Tongue (tissue), 2 donors: ENCODE data around the gene GLRA3. TPM values are rescaled to one million over a fixed set of nuclear protein-coding genes. Genes with fewer than 3 reads are reported as not detected.
"Not testable (repeated sequence)": the region's sequence is repeated elsewhere in the genome, so short reads cannot be mapped to it uniquely, and the experiment has no call there.

Experiments
- DNase-seq: peaks from one replicate; pipeline ENCODE4 v3.0.0-alpha.2; 2015
- total RNA-seq: library from RNA; depleted of rRNA; stranded (reverse); fragments of >200 nt; gene quantifications from one replicate; pipeline ENCODE4 v1.2.3, GENCODE V29; 2014

Gene GLRA3
- total RNA-seq, 1 donor from 2014 or later: not detected

GRCh38 chr4:174650711-174651355, 178.2 kb downstream of the GLRA3 start:
- DNase-seq: no peak

DNA sequence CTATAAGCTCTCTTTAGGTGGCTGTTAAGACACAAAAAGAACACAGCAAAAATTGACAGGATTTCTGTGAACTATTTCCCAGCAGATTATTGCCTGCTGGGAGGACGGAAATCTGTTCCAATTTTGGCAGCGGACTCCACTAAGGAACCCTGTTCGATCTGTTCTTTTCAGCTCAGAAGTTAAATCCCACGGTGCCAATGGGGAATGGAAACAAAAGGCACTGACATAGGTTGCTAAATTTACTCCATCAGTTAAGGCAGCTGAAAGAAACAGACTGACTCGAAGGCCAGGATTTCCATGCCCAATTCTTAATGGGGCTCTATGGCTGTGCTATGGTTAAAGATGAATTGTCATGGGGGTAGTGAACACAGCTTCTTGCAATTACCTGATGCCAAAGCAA, 180.2 kb downstream of the GLRA3 start:
- no peak for DNase-seq

- no peak for DNase-seq
Observed at GRCh38 chr4:174646326-174646725, 182.7 kb downstream of the GLRA3 start.

GRCh38 chr4:174640146-174640545, 188.9 kb downstream of the GLRA3 start:
- DNase-seq: no peak

DNA sequence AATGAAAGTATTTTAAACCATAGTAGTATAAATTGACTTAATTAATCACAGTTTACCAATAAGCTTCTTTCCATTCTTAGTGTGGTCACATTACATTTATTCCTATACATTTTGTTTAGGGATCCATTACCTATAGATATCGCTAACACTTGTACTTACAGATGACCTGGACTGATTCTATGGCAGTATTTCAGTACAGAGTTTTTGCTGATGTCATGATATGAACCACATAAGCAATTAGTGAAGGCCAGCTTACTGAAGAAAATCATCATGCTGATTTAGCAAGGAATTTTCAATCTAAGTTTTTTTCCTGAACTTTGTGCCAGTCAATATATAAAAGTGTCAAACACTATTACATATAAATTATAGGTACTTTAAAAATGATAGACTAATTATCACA, 193.3 kb downstream of the GLRA3 start:
- no peak for DNase-seq

- DNase-seq: no peak
Observed at GRCh38 chr4:174633399-174633798, 195.6 kb downstream of the GLRA3 start.

- DNase-seq: peak; percentile 57
Observed at GRCh38 chr4:174631901-174632758, 196.9 kb downstream of the GLRA3 start.

GRCh38 chr4:174629907-174630450, 199.1 kb downstream of the GLRA3 start:
- DNase-seq: not testable (repeated sequence)

GRCh38 chr4:174629265-174629664, 199.8 kb downstream of the GLRA3 start:
- DNase-seq: no peak

- DNase-seq: peak; percentile 47
Observed at GRCh38 chr4:174628191-174628590, 200.9 kb downstream of the GLRA3 start.

GRCh38 chr4:174627473-174627872, 201.6 kb downstream of the GLRA3 start:
- no peak for DNase-seq

DNA sequence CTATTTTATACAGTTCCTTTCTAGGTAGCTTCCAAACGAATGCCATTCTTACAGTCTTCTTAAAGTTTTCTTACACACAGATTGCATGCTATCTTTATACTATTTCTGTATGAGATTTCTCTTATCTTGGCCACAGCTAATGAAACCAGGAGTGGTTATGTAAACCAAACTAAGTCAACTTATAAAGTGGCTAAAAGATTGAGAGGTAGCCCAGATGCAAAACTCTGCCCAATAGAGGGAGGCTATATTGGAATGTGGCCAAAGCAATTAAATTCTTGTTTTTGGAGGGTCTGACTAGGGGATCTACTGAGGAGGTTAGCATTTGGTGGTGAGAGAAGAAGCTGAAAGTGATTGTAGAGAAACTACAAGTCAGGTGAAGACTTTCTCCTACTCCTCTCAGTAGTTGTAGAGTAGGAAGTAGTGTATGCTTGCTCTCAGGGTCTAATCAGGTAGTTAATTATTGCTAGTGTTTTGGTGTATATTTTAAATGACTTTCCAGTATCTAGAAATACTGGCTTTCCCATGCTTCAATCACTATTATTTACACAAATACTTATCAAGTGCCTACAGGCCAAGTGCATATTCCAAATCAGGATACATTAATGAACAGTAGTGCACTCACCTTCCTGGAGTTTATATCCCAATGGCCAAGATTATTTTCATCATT, 202.6 kb downstream of the GLRA3 start:
- DNase-seq: no peak

GRCh38 chr4:174616661-174617060, 212.4 kb downstream of the GLRA3 start:
- no peak for DNase-seq

DNA sequence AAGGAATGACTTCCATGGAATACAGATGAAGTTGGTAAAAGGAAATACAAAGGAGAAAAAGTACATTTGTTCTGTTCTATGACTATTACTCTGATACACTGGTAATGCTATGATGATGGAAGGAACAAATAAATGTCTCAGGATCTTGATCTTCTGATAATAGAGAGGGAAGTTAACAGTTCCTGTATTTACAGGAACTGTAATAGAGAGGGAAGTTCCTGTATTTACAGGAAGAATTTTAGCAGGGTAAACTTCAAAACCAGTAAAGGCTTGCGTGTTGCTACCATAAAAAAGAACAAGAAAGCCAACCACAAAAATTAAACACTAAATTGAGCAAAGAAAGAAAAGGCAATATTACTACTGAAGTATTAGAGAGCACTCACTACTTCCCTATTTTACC, 215.1 kb downstream of the GLRA3 start:
- no peak for DNase-seq

DNA sequence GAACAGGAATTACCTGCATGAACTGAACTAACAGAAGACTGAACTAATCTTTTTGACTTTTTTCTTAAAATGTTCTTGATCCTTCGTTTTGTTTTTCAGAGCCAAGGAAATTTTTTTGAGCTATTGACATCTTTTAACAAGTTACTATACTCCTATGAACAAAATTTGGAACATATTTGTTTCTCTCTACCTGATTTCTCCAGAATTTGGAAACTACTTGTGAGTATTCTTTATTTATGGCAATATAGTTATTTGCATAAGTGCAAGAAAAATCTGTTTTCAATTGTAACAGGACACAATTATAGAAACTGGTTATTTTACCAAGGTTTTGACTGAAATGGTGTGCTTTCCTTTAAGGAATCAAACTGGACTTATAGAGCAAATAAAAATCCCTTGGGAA, 217.3 kb downstream of the GLRA3 start:
- no peak for DNase-seq

DNA sequence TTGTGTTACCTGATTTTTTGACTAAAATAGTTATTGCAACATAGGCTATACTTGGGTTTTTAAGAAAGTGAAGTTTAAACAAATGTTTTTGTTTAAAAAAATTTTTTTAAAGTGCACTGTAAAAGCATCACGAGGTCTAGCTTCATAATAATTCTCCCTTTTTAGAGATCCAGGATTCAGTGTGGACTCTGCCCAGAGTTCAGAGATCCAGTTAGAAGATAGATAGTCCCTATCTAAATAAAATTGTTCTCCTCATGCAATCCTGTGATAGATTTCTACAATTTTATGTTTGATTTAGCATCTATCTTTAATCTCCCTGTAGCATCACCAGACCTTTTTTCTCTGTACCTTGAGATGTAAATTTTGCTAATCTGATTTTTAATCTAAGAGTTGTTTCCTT, 221.3 kb downstream of the GLRA3 start:
- DNase-seq: no peak

- no peak for DNase-seq
Observed at GRCh38 chr4:174604198-174604597, 224.8 kb downstream of the GLRA3 start.

DNA sequence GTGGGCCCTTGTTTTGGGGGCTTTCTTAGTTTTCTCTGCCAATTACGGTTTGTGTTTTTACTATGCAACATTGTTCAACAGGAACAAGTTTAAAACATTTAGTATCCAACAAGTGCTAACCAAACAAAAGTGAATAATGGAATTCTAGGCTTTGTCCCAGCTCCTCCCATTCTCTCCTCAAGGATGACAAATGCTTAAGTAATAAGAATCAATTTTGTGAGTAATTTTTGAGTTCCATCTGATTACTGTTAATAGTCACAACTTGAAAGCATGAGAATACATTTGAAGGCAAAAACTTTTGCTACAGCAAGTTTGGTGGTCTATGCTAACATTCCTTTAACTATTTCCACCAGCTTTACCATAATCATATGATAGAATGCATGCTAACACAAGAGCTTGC, 228.7 kb downstream of the GLRA3 start:
- DNase-seq: no peak

DNA sequence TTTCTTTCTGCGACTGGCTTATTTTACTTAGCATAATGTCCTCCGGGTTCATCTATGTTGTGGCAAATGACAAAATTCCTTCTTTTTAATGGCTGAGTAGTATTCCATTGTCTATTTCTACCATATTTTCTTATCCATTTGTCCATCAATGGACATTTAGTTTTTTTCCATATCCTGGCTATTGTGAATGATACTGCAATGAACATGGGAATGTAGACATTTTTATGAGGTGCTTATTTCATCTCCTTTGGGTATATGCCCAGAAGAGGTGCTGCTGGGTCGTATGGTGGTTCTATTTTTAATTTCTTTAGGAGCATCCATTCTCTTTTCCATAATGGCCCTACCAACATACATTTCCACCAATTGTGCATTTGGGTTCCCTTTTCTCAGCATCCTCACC, 230.2 kb downstream of the GLRA3 start:
- no peak for DNase-seq

- no peak for DNase-seq
Observed at GRCh38 chr4:174596513-174596912, 232.5 kb downstream of the GLRA3 start.

DNA sequence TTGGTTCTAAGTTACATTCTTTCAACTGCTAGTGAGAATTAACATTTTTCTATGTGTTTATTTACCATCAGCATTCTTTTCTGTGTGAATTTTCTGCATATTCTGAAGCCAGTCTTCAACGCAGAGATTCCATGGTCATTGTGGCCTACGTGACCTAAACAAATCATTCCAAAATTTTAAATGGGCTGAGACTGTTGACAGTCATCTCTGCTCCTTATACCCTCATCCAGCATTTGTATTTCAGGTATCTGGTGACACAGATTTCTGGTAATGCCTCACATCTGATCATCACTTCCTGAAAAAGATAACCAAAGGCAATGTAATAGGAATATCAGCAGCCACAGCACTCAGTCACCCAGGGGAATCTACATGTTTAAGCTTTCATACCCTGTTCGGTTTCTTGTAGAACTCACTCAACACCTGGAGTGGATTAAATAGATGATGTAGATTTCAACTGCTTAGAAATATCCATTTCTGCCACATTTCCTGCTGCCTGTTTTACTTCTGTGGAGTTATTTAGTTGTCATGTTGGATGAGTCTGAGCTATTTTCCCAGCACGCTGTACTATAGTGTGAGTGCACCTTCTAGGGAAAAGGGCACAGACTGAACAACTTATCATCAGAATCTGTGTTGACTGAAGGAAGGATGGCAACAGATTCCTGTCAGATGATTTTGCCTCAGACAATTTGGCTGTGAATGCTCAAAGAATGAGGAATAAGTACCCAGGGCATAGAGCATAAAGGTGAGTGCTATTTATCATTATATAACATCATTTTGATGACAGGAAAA, 233.7 kb downstream of the GLRA3 start:
- peak; percentile 28 for DNase-seq

DNA sequence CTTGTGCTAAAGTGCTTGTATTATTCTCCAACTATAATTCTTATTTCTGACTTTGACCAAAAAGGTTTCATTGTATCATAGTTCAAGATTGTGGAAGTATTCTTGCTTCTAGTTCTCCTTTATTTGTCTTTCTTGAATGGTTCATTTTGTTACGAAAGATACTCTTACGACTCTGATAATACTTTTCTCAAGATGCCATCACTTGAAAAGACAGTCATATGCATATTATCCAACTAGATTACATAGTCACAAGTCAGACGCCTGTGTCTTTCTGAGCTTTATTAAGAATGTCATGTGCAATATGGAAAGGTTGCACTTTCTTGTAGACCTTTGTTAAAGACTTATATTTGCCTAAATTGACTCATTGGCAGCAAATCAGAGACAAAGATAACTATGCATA, 235.3 kb downstream of the GLRA3 start:
- DNase-seq: no peak
